Iris pigment epithelial cell (primary cell): Measurements from ENCODE around the gene MICALL2.

Source experiments
- DNase-seq: peaks from one replicate; pipeline ENCODE4 v3.0.0-alpha.2; 2011; ENCODE audit warnings: low read depth

The MICALL2 gene

DNA sequence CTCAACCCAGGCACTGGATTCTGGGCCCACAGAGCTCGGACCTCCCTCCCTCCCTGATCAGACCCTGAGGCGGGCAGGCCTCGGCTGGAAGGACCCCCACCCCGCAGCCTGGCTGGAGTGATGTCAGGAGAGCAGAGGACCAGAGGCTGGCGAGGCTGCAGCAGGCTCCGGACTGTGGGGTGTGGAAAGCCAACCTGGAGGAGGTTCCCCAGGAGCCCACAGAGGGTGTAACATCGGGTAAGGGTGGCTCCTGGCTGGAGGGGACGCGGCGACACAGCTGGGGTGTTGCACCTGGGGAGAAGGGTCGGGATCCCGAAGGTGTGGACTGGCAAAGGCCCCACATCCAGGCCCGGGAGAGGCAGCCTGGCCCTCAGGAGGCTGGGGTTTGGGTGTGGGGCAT lies 8.9 kb upstream of the MICALL2 start:
- DNase-seq = no peak

- DNase-seq = peak; percentile 63
These were observed 7.4 kb upstream of the MICALL2 start for GRCh38 chr7:1466524-1467271.

DNA sequence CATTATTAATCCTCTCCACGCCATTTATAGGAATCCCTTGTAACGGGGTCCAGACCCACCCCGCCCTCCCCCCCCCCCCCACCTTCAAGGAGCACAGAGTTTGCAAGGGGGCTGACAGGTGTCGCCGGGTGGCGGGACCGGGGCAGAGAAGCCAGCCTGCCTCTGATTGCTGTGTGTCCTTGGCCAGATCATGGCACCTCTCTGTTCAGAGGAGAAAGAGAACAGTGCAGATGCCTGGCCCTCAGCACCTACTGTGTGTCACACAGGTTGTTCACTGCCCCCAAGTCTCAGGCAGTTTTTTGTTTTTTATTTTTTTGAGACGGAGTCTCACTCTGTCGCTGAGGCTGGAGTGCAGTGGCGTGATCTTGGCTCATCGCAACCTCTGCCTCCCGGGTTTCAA lies 5.4 kb upstream of the MICALL2 start:
- no peak for DNase-seq

GRCh38 chr7:1463676-1464223 lies 4.5 kb upstream of the MICALL2 start:
- no peak for DNase-seq

DNA sequence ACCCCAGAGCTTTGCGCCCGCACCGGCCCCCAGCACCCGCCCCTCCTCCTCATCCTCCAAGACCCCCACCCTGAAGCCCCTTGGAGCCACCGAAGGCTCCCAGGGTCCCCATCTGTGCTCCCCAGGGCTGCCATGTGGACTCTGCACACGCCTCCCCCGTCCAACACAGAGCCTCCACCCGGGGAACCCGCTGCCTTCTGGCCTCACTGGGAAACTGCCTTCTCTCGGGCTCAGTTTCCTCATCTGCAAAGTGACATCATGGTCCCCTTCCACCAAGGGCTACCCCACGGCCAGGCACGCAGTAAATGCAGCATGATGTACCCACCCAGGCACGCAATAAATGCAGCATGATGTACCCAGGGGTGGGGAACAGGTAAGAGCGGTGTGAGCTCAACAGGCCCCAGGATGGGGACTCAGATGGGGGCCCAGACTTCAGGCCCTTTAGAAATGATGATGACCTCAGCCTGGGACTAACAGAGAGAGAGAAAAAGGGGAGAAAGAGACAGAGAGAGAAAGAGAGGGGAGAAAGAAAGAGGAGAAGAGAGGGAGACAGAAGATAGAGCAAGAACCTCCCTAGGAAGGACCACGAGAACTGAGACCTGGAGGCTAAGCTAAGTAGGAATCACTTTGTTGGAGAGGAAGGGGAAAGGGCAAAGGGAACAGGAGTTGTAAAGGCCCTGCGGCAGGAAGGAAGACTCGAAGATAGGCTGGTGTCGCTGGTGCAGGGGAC lies 2.5 kb upstream of the MICALL2 start:
- DNase-seq = no peak

GRCh38 chr7:1460821-1461645 lies 1.8 kb upstream of the MICALL2 start:
- DNase-seq = peak; percentile 22

DNA sequence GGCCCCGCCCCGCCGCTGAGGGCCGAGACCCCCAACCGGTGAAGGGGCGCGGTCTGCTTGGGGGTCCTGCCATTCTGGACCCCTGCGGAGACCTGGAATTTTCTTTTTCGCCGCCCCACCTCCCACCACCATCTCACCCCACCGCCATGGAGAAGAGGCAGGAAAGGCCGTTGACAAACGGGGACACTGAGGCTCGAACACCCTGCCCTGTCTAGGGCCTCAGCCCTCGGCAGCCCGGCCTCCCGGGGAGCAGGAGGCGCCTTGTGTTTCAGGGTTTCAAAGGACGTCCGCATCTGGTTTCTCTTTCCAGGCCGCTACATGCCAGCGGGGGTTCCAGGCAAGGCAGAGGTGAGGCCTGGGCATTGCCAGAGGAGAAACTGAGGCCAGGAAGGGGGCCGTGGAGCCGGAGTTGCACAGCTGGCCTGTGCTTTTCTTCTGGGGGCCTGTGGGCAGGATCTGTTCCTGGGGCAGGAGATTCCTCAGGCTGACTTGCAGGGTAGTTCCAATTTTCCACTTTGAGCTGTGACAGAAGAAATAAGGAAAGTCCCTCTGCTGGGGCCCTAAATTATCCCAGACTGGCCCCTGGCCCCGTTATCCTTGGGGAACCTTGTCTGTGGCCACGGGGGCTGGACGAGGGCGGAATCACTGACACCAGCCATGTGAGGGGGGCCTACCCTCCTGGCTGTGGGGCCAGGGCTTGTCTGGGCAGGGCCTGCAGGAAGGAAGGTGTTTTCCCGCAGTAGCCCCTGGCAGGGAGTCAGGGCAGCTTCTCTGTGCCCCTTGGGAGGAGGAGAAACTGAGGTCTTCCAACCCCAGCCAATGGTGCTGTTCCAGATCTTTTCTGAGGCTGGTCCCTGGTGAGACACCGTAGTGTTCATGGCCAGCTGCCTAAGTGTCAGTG lies 900 bp upstream of the MICALL2 start:
- DNase-seq = peak; percentile 16

- peak; percentile 98 for DNase-seq
These were observed 232 bp upstream of the MICALL2 start for GRCh38 chr7:1459512-1459892.

DNA sequence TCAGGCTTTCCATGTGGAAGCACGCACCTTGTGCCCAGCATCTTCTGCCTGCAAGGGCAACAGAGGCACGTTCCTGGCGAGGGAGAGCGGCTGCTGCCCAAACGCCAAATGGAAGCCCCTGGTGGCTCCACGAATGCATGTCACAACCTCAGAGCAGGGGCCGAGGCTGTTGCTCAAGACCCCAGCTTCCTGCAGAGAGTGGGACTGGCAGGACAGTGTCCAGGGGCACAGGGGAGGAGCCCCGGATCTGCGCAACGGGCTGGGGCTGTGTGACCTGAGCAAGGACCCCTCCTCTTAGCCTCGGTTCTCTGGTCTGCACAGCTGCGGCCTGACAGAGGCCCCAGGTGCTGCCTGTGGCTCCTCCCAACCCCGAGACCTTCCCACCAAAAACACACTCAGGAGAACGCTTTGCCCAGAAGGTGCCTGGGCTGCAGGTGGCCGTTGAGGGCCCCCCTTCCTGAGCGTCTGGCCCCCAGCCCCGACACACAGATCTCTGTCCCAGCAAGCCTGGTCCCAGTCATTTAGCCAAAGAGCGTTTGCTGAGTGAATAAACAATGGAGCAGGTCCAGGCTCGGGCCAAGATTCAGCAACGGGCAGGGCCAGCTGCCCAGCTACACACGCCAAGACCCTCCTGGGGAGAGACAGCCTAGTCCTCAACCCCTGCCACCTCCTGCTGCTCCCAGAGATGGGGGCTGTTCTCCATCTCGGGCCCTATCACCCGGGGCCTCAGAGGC lies 1.2 kb downstream of the MICALL2 start:
- peak; percentile 19 for DNase-seq

DNA sequence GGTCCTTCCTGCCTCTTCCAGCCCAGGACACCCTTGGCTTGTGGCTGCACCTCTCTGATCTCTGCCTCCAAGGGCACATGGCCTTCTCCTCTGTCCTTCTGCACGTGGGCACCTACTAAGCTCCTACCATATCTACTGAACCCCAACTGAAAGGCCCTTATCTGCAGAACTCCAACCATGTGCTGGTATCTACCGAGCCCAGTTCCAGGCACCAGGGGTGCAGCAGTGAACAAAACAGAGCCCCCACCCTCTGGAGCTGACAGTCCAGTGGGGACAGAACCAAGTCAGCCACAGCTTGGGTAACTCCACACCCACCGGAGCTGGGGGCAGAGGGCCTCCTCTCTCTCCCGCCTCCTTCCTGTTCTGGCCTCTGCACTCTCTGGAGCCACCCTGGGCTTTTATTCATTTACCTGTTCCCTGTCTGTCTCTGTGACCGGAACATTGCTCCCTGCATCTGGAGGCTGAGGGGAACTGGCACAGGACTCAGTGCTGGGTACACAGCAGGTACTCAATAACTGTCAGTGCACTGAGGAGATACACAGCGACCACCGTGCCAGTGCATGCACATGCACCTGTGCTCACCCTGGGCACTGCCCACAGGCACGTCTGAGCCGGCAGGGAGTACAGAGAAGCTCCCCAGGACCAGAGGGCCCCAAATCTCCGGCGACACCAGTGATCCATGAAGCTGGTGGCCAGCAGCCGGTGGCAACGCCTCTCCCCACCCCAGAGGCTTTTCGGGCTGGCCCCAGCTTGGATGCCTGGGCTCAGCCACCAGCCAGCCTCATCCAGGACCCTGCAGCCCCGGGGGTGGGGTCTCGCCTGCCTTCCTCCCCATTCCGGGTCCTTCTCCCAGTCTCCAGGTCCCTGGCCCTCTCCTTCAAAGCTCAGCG lies 2.0 kb downstream of the MICALL2 start:
- no peak for DNase-seq

DNA sequence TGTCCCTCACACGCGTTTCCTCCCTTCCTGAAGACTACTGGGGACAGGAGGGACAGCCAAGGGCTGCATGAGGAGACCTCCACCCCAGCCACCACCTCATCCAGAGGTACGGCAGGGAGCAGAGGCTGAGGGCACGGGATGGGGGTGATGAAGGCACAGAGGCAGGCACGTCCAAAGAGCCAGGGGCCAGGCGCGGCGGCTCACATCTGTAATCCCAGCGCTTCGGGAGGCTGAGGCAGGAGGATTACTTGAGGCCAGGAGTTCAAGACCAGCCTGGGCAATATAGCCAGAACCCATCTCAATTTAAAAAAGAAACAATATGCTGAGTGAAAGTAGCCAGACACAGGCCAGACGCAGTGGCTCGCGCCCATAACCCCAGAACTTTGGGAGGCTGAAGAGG lies 3.3 kb downstream of the MICALL2 start:
- DNase-seq = no peak

DNA sequence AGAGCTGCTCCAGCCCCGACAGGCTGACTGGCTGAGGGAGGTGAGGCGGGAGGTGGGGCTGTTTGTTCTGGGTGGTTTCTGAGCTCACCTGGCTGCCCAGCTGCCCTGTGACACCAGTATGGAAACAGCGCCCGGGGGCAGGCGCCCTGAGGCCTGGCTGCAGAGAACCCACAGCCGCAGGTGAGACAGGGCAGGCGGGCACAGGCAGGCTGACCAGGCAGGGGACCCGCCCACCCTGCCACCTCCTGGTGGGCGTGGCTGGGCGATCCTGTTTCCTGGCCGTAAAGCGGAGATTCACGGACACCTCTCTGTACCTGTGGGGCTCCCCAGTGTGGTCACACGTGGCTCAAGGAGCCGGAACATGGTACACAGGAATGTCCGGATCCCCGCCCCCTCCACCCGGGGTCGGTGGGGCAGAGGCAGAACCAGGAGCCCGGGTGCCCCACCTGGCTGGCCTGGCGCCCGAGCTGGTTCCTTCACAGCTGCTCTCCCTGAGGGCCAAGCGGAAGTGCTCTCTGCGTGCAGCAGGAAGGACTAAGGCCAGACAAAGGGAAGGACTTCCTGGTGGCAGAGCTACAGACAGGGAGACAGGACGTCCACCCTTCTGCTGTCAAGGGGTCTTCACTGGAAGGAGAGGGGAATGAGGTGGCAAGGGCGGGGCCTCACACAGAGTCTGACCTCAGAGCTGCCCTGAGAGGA lies 3.9 kb downstream of the MICALL2 start:
- no peak for DNase-seq

GRCh38 chr7:1454542-1454941 lies 4.7 kb downstream of the MICALL2 start:
- DNase-seq = peak; percentile 18

DNA sequence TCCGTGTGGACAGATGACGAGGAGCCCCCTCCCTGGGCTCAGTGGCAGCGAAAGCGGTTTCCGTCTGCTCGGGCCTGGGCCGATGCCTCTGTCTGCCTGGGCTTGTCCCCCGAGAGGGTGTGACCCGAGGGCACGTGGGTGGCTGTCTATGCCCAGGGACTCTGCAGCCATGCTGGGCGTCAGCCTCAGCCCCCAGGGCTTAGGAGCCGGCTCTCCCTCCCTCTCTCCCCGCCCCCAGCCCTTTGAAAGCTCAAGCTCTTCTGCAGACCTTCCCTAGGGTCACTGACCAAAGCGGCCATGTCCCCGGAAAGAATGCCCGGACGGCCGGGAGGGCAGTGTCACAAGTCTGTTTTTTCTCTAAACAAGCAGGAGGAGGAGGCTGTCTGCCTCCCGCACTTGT lies 7.1 kb downstream of the MICALL2 start:
- no peak for DNase-seq

- no peak for DNase-seq
These were observed 8.3 kb downstream of the MICALL2 start for GRCh38 chr7:1450987-1451386.

DNA sequence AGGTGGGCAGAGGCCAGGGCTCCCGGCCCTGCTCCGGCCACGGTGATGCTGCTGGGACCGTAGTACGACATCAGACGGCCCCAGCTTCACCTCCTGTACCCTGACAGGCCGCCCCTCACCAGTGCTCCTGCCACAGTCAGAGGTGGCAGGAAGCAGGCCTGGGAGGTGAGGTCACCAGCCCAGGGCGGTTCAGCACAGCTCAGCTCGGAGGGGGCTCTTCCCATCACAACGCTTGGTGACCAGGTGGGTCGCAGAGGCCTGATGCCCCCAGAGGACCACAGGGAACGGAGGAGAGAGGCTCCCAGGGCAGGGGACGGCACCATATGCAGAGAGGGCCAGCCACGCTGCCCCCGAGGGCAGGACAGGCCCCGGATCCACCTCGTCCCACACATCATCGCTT lies 8.8 kb downstream of the MICALL2 start:
- DNase-seq = no peak

DNA sequence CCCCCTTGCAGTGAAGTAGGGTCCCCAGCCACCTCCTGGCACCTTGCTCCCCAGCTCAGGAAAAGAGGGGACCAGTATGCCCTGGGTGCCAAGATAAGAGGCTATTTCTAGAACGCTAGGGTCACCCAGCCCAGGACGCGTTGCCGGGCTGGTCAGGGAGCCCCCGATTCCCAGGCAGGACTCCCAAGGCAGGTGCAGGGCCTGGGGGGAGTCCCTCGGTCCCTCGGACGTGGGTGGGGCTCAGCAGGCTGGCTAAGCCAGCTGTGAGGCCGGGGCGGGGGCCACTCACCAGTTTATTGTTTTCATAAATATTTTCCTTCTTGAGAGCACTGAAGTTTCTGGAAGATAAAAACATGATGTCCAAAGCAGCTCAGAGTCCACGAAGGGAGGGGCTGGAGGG lies 9.3 kb downstream of the MICALL2 start:
- no peak for DNase-seq

DNA sequence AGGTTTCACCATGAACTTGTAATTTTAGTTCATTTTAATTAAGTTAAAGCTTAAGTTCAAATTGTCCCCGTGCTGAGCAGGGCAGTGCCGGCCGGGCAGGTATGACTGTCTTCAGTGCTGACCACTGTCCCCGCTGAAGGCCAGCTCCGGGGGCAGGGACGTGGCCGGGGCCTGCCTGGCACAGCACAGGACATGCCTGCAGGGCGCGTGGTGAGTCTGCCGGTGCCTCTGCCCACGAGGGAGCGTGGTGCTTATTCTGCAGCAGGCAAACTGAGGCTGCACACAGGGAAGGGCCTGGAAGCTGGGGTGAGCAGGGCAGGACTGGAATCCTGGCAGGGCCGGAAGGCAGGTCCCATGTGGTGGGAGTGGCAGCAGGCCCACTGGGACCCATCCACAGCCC lies 9.8 kb downstream of the MICALL2 start:
- no peak for DNase-seq

DNA sequence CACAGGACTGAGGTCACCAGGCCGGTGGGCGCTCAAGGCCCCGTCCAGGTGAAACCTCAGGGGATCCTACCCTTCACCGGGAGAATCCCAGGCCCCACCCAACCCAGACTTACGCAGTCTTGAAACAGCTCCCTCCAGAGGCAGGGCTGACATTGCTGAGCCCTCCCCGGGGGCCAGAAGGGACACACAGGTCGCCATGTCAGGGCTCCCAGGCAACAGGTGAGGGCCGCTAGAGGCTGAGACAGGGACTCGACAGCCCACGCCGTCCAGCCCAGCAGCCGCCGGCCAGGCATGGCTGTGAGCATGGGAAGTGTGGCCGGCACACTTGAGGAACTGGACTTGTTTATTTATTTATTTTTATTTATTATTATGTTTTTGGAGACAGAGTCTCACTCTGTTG lies 10.3 kb downstream of the MICALL2 start:
- DNase-seq = no peak
